Liver (tissue), 9 donors: ENCODE data around the gene PABPC3. TPM values are rescaled to one million over a fixed set of nuclear protein-coding genes. Genes with fewer than 3 reads are reported as not detected.

ENCODE experiments used
- DNase-seq: peaks from one replicate; pipeline ENCODE4 v3.0.0-alpha.2; 2017; ENCODE audit warnings: low spot score
- H3K27ac ChIP-seq, 2 donors: one replicate each; pipeline ENCODE4 v1.7.0; 2013; ENCODE audit warnings: inconsistent platforms in 2 of 2, low read length in 2 of 2, control low read depth in 1 of 2, low read depth in 1 of 2, mild to moderate bottlenecking in 1 of 2
- H3K27me3 ChIP-seq, 4 donors: one replicate each; pipeline versions ENCODE4 v1.6.1 to v1.7.0; 2013; ENCODE audit warnings: low read length in 3 of 4, inconsistent platforms in 1 of 4, mild to moderate bottlenecking in 1 of 4, moderate library complexity in 1 of 4; ENCODE audit not compliant: control insufficient read depth in 4 of 4, insufficient read depth in 4 of 4
- H3K36me3 ChIP-seq, 4 donors: one replicate each; pipeline versions ENCODE4 v1.6.1 to v1.7.0; 2013; ENCODE audit warnings: low read length in 3 of 4, mild to moderate bottlenecking in 3 of 4, low read depth in 1 of 4, moderate library complexity in 1 of 4; ENCODE audit not compliant: control insufficient read depth in 4 of 4, insufficient read depth in 3 of 4
- H3K4me1 ChIP-seq, 4 donors: one replicate each; pipeline versions ENCODE4 v1.6.1 to v1.7.0; 2013; ENCODE audit warnings: low read length in 3 of 4, mild to moderate bottlenecking in 3 of 4, moderate library complexity in 1 of 4; ENCODE audit not compliant: control insufficient read depth in 4 of 4, insufficient read depth in 4 of 4
- H3K4me3 ChIP-seq, 3 donors: one replicate each; pipeline versions ENCODE4 v1.6.1 to v1.7.0; 2013; ENCODE audit warnings: low read length in 3 of 3, control low read depth in 1 of 3, low read depth in 1 of 3, mild to moderate bottlenecking in 1 of 3
- H3K9ac ChIP-seq, 2 donors: one replicate each; pipeline ENCODE4 v1.7.0; 2013; ENCODE audit warnings: low read length in 2 of 2, mild to moderate bottlenecking in 2 of 2, moderate library complexity in 2 of 2, control low read depth in 1 of 2, low read depth in 1 of 2
- H3K9me3 ChIP-seq, 4 donors: one replicate each; pipeline versions ENCODE4 v1.6.1 to v1.7.0; 2013; ENCODE audit warnings: low read length in 3 of 4; ENCODE audit not compliant: control insufficient read depth in 4 of 4
- EGR1 ChIP-seq, 2 donors: IDR thresholded peaks; 2 replicates each; pipeline ENCODE4 v1.6.1; 2016 to 2018; ENCODE audit warnings: antibody characterized with exemption in 2 of 2, low read depth in 2 of 2
- FOXA1 ChIP-seq: IDR thresholded peaks from 2 replicates; pipeline ENCODE4 v1.6.1; 2016; ENCODE audit warnings: antibody characterized with exemption
- FOXA2 ChIP-seq: IDR thresholded peaks from 2 replicates; pipeline ENCODE4 v1.6.1; 2016; ENCODE audit warnings: antibody characterized with exemption
- GABPA ChIP-seq, 2 donors: IDR thresholded peaks in 1 of 2; conservative IDR thresholded peaks in 1 of 2; 2 replicates each; pipeline ENCODE4 v1.6.1; 2016; ENCODE audit warnings: antibody characterized with exemption in 2 of 2, mild to moderate bottlenecking in 1 of 2, moderate library complexity in 1 of 2
- HNF4A ChIP-seq, 2 donors: conservative IDR thresholded peaks; 2 replicates each; pipeline ENCODE4 v1.6.1; 2016; ENCODE audit warnings: antibody characterized with exemption in 2 of 2, mild to moderate bottlenecking in 2 of 2
- HNF4G ChIP-seq: IDR thresholded peaks from 2 replicates; pipeline ENCODE4 v1.6.1; 2016; ENCODE audit warnings: antibody characterized with exemption
- JUND ChIP-seq, 2 donors: IDR thresholded peaks; 2 replicates each; pipeline ENCODE4 v1.6.1; 2016; ENCODE audit warnings: antibody characterized with exemption in 2 of 2
- NR2F2 ChIP-seq: IDR thresholded peaks from 2 replicates; pipeline ENCODE4 v1.6.1; 2016; ENCODE audit warnings: antibody characterized with exemption
- RAD21 ChIP-seq, 2 donors: IDR thresholded peaks; 2 replicates each; pipeline ENCODE4 v1.6.1; 2016; ENCODE audit warnings: antibody characterized with exemption in 2 of 2, mild to moderate bottlenecking in 2 of 2
- RXRA ChIP-seq, 2 donors: IDR thresholded peaks; 2 replicates each; pipeline ENCODE4 v1.6.1; 2017 to 2018; ENCODE audit warnings: antibody characterized with exemption in 2 of 2, mild to moderate bottlenecking in 1 of 2
- SP1 ChIP-seq: IDR thresholded peaks from 2 replicates; pipeline ENCODE4 v1.6.1; 2018; ENCODE audit warnings: antibody characterized with exemption, mild to moderate bottlenecking
- TAF1 ChIP-seq: conservative IDR thresholded peaks from 2 replicates; pipeline ENCODE4 v1.6.1; 2016; ENCODE audit warnings: antibody characterized with exemption, mild to moderate bottlenecking
- YY1 ChIP-seq: IDR thresholded peaks from 2 replicates; pipeline ENCODE4 v1.6.1; 2016; ENCODE audit warnings: antibody characterized with exemption, mild to moderate bottlenecking
- ZBTB33 ChIP-seq: IDR thresholded peaks from 2 replicates; pipeline ENCODE4 v1.6.1; 2016; ENCODE audit warnings: antibody characterized with exemption
- WGBS: extraction: QIAGEN DNeasy Blood & Tissue Kit; methylation state at CpG from one replicate; pipeline ENCODE4 v1.1.7; 2013; 5-methylcytosine and 5-hydroxymethylcytosine counted together
- polyA plus RNA-seq, 2 donors: library from polyadenylated mRNA; stranded (reverse) in 1 of 2; unstranded in 1 of 2; fragments of 200-250 nt in 1 of 2; fragments of >200 nt in 1 of 2; fragmentation: Nextera tagmentation in 1 of 2; extraction: Ambion mirVana in 1 of 2; gene quantifications; one replicate each; pipeline versions ENCODE4 v1.2.1 to v1.2.3, GENCODE V29; 2013 to 2015
- total RNA-seq, 2 donors: library from RNA; depleted of rRNA; stranded (reverse); fragments of >200 nt; gene quantifications; one replicate each; pipeline ENCODE4 v1.2.3, GENCODE V29; 2014
- TF ChIP-seq, protein P1 (sequence below): IDR thresholded peaks from 2 replicates; pipeline ENCODE4 v1.6.1; 2016; ENCODE audit warnings: antibody characterized with exemption
- TF ChIP-seq, protein P2 (sequence below): fragments of 150-350 bp; IDR thresholded peaks from 2 replicates; pipeline ENCODE4 v1.5.1; 2017; ENCODE audit warnings: improper control_type of control experiment, low read depth, low read length; ENCODE audit not compliant: missing input control
- TF ChIP-seq, protein P3 (sequence below): IDR thresholded peaks from 2 replicates; pipeline ENCODE4 v1.6.1; 2016; ENCODE audit warnings: antibody characterized with exemption
- donor health status: healthy.
- donor health status: healthy.
- donor health status: healthy.
- donor health status: healthy.
- donor health status: healthy.

Gene PABPC3
- total and polyA plus RNA-seq, 4 donors: under 0.01 to 0.19 (median 0.08) TPM; not detected in 1

GRCh38 chr13:25097426-25097825 is 1.5 kb downstream of the PABPC3 start:
- Histone ChIP-seq H3K9ac (no peak overlapping the region), H3K9me3 (peaks cover 0 to 5% (median 0%) of the 10 kb centered on the region in 4 donors), H3K36me3 (no peaks in the 10 kb centered on the region), H3K4me1 (no peaks in the 10 kb centered on the region), H3K27me3 (peaks cover 0 to 13% (median under 1%) of the 10 kb centered on the region in 4 donors), H3K27ac (no peak overlapping the region), H3K4me3 (no peak overlapping the region)
- 83% methylated on average over 13 of the region's 13 CpGs for WGBS
- TF ChIP-seq NR2F2 (no peak), SP1 (no peak), GABPA (IDR thresholded peaks at IDR 0.05 in 1 of 2, conservative IDR thresholded peaks at IDR 0.05 in 1 of 2) (no peak), RXRA (IDR thresholded peaks at IDR 0.05) (no peak), FOXA1 (no peak), HNF4A (conservative IDR thresholded peaks at IDR 0.05) (no peak), YY1 (no peak), RAD21 (IDR thresholded peaks at IDR 0.05) (no peak), FOXA2 (no peak), JUND (IDR thresholded peaks at IDR 0.05) (no peak), HNF4G (no peak)
- TF ChIP-seq, protein P1, sequence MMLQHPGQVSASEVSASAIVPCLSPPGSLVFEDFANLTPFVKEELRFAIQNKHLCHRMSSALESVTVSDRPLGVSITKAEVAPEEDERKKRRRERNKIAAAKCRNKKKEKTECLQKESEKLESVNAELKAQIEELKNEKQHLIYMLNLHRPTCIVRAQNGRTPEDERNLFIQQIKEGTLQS: no peak
- TF ChIP-seq, protein P2, sequence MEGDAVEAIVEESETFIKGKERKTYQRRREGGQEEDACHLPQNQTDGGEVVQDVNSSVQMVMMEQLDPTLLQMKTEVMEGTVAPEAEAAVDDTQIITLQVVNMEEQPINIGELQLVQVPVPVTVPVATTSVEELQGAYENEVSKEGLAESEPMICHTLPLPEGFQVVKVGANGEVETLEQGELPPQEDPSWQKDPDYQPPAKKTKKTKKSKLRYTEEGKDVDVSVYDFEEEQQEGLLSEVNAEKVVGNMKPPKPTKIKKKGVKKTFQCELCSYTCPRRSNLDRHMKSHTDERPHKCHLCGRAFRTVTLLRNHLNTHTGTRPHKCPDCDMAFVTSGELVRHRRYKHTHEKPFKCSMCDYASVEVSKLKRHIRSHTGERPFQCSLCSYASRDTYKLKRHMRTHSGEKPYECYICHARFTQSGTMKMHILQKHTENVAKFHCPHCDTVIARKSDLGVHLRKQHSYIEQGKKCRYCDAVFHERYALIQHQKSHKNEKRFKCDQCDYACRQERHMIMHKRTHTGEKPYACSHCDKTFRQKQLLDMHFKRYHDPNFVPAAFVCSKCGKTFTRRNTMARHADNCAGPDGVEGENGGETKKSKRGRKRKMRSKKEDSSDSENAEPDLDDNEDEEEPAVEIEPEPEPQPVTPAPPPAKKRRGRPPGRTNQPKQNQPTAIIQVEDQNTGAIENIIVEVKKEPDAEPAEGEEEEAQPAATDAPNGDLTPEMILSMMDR: no peak
- TF ChIP-seq, protein P3, sequence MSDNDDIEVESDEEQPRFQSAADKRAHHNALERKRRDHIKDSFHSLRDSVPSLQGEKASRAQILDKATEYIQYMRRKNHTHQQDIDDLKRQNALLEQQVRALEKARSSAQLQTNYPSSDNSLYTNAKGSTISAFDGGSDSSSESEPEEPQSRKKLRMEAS: no peak
- no peak for DNase-seq

- Histone ChIP-seq H3K27me3 (peaks cover 0 to 6% (median 0%) of the 10 kb centered on the region in 4 donors), H3K9me3 (no peaks in the 10 kb centered on the region), H3K27ac (no peak overlapping the region), H3K4me1 (no peaks in the 10 kb centered on the region), H3K9ac (no peak overlapping the region), H3K36me3 (no peaks in the 10 kb centered on the region), H3K4me3 (no peak overlapping the region)
- WGBS: 87% methylated on average over 2 of the region's 2 CpGs
- no peak for DNase-seq
- TF ChIP-seq RAD21 (IDR thresholded peaks at IDR 0.05) (no peak), SP1 (no peak), HNF4G (no peak), NR2F2 (no peak), EGR1 (IDR thresholded peaks at IDR 0.05; ENCODE audit: low read depth in 2 of 2) (no peak), TAF1 (no peak), HNF4A (conservative IDR thresholded peaks at IDR 0.05) (no peak), GABPA (IDR thresholded peaks at IDR 0.05 in 1 of 2, conservative IDR thresholded peaks at IDR 0.05 in 1 of 2) (no peak), RXRA (IDR thresholded peaks at IDR 0.05) (no peak), JUND (IDR thresholded peaks at IDR 0.05) (no peak), ZBTB33 (no peak), FOXA1 (no peak), FOXA2 (no peak)
- TF ChIP-seq, protein P2: no peak
- TF ChIP-seq, protein P3: no peak
- TF ChIP-seq, protein P1: no peak
Measured at GRCh38 chr13:25103711-25104110, 7.8 kb downstream of the PABPC3 start.
